NCI-H1930 (cell line): ENCODE data around the gene NPAS1.

Experiments used
- DNase-seq, 2 experiments: peaks; one replicate each; lab custom pipeline; 2025; lab: John Stamatoyannopoulos, UW

NPAS1 gene

DNA sequence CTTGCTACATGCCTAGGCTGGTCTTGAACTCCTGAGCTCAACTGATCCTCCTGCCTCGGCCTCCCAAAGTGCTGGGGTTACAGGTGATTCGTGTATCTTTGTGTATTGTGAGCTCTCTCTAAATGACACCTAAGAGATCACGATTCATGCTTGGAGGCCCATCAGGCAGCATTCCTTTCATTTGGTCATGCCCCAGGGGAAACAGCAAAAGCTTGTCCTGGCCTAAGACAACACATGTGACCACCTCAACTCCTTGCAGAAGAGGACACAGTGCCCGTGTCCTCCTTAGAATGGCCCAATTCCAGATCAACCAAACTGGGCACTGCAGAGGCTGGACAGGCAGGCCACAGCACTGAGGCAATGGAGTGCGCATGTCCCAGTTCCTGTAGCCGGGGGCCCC lies 61.5 kb downstream of the NPAS1 start:
- no peak for DNase-seq

DNA sequence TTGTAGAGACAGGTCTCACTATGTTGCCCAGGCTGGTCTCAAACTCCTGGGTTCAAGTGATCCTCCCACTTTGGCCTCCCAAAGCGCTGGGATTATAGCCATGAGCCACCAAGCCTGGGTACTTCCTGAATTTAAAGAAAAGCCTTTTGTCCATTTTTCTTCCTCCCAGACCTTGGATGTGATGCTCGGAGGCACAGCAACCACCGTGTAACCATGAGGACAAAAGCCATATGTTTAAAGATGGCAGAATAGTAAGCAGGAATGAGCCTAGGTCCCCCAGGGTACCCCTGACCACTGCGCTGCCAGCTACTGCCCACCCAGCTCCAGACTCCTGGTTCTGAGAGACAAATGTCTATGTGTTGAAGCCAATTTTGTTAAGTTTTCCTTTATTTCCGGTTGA lies 62.9 kb downstream of the NPAS1 start:
- DNase-seq = no peak

DNA sequence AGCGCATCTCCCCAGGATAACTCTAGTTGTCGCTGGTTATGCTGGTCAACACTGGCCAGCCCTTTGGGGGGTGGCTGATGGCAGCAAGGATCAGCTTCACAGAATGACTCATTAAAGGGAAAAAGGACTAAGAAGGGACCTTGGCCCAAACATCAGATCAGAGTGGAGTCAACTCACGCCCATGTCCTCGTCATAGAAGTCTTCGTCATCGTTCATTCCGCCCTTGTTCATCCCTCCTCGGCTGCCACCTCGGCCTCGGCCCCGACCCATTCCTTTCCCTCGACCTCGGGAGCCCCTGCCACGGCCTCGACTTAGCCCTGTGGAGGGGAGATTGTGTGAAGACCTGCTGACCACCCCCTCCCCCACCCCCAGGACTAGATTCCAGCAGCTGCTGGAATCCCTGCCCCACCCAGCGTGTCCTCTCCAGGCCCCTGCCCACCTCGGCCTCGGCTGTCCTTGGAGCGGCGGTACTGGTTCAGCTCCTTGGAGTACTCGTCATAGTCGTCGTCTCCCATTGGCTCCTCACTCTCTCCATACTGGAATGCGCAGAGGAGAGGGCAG lies 65.3 kb downstream of the NPAS1 start:
- DNase-seq = no peak

DNA sequence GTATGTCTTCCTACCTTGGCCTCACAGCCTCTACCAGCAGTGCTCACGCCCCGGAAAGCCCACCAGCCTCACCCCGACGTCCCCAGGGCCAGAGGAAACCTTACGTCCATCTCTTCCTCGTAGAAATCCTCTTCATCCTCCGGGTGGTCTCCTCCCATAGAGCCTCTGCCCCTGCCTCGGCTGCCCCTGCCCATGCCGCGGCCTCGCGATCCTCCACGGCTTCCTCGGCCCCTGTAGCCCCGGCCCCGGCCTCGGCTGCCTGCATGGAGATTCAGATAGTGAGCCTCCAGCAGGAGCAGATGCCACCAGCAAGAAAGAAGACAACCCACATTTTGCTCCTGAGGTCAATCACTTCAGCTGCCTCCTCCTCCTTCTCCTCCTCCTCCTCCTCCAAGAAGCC lies 66.6 kb downstream of the NPAS1 start:
- no peak for DNase-seq

DNA sequence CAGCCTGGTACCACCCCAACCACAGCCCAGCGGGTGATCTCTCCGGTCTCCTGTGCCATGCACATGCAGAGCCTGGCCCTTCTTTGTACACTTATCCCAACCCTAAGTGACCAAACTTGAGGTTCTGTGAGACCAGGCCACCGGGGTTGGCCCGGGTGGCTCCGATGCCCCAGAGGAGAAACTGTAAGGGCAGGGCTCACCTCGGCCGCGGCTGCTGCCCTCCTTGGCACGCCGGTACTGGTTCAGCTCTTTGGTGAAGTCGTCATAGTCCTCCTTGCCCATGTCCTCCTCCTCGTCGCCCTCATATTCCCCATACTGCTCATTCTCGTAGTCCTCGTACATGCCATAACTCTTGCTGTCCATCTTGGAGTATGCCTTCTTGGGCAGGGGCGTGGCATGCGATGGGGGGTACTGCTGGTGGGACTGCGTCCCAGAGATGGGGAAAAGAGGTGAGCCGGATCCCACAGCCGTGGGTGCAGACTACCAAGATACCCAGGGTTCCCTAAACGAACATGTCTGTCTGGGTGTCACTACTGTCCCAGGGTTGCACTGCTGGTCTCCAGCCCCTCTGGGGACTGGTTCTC lies 70.2 kb downstream of the NPAS1 start:
- DNase-seq = no peak

DNA sequence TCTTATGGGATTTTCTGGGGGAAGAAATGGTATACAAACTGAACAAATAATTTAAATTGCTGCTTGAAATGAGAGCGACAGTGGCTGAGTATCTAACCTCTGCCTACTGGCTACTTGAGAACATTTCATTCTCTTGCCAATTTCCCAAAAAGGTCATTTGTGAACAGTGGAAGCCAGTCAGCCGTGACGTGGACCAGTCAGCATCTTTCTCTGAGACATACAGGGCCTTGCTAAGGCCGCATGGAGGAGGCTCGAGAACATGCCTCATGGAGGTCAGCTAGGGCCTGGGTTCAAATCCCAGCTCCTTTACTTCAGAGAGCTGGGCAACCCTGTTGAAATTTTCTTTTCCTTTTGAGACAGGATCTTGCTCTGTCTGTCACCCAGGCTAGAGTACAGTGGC lies 73.6 kb downstream of the NPAS1 start:
- DNase-seq = no peak

DNA sequence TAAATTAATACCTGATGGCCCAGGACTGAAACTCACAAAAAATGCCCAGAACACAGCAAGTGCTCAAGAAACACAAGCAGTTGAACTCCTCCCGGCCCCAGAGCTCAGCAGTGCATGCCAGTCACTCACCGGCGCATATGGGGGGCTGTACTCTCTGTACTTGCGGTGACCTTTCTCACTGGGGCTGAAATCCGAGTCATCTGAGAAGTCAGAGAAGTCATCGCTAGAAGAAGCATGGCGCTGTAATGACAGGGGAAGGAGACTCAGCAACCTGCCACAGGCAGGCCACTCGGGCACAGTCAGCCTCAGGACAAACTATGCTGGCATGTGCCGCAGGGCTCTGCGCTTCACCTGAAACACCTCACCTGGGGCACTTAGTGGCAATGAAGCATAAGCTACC lies 74.2 kb downstream of the NPAS1 start:
- DNase-seq = no peak

DNA sequence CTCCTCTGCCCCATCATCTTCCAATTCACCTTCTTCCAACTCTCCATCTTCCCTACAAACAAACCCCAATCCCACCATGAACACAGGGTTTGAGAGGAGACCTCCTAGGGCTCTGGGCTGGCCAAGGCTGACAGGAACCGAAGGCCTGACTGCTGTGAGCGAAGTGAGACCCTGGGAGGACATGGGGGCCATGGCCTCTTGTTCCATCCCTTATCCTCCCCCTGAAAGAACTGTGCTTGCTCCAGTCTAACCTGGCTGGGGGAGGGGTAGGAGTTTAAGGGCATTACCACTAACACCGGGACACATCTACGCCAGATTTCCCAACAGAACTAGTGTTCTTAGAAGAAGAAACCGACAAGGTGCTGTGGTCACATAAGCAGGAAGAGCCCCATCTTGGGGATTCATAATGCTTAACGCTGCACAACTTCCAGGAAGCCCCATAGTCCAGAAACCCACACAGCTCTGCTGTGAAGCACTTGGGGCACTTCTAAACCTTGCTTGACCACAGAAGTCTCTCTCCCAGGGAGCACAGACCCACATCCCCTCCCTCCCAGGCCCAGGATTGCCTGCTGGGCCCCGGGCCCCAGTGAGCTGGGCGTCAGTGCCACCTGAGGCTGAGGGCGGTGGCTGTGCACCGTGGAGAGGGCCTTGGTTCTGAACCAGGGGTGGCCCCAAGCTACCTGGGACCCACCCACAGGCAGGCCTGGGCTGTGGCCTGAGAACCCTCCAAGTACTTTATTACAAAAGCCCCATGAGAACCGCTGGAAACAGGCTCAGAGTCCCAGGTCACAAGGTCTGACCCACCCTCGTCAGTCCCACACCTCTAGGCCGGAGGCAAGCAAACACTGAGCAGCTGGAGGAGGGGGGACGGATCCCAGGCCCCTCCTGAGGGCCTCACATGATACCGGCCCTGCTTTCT lies 75.2 kb downstream of the NPAS1 start:
- no peak for DNase-seq
